Loucy (cell line): ENCODE data around the gene CEACAM16.

Source experiments
- H2AFZ ChIP-seq: fragments of 200-600 bp; sonication (generic); 2 replicates; pipeline ENCODE4 v1.6.0; 2016; ENCODE audit warnings: antibody characterized with exemption, mild to moderate bottlenecking, low read length, moderate library complexity
- H3F3A ChIP-seq: fragments of 200-600 bp; 2 replicates; pipeline ENCODE4 v1.6.0; 2016; ENCODE audit warnings: antibody characterized with exemption, low read depth, mild to moderate bottlenecking
- H3K27me3 ChIP-seq: fragments of 200-600 bp; sonication (generic); 2 replicates; pipeline ENCODE4 v1.6.1; 2014; ENCODE audit warnings: low read length, mild to moderate bottlenecking; ENCODE audit not compliant: insufficient read depth, poor library complexity, severe bottlenecking
- H3K36me3 ChIP-seq: fragments of 200-600 bp; sonication (generic); 2 replicates; pipeline ENCODE4 v1.6.1; 2016; ENCODE audit warnings: low read length; ENCODE audit not compliant: insufficient read depth
- H3K4me1 ChIP-seq: fragments of 200-600 bp; sonication (generic); 2 replicates; pipeline ENCODE4 v1.5.1; 2014; ENCODE audit warnings: low read length, mild to moderate bottlenecking; ENCODE audit not compliant: insufficient read depth, poor library complexity, severe bottlenecking
- H3K4me2 ChIP-seq: fragments of 200-600 bp; sonication (generic); 2 replicates; pipeline ENCODE4 v1.6.0; 2014; ENCODE audit warnings: antibody characterized with exemption, low read length, low read depth, mild to moderate bottlenecking; ENCODE audit not compliant: poor library complexity, severe bottlenecking
- H3K4me3 ChIP-seq: fragments of 200-600 bp; sonication (generic); 2 replicates; pipeline ENCODE4 v1.5.1; 2014; ENCODE audit warnings: low read length, mild to moderate bottlenecking, mixed read lengths; ENCODE audit not compliant: poor library complexity, severe bottlenecking
- H3K79me2 ChIP-seq: fragments of 200-600 bp; sonication (generic); 2 replicates; pipeline ENCODE4 v1.6.1; 2014; ENCODE audit warnings: low read length; ENCODE audit not compliant: insufficient read depth
- H3K9ac ChIP-seq: fragments of 200-600 bp; sonication (generic); 2 replicates; pipeline ENCODE4 v1.6.0; 2014; ENCODE audit warnings: mild to moderate bottlenecking, low read depth, low read length, moderate library complexity; ENCODE audit not compliant: poor library complexity, severe bottlenecking
- H3K9me2 ChIP-seq: fragments of 200-600 bp; sonication (generic); replicated peaks from 2 replicates; pipeline ENCODE4 v1.6.1; 2016; ENCODE audit warnings: low read depth, low read length, mixed read lengths
- H3K9me3 ChIP-seq: fragments of 200-600 bp; sonication (generic); 2 replicates; pipeline ENCODE4 v1.6.1; 2014; ENCODE audit warnings: mild to moderate bottlenecking, antibody characterized with exemption, low read length, low read depth; ENCODE audit not compliant: insufficient read depth
- H4K20me1 ChIP-seq: fragments of 200-600 bp; sonication (generic); 2 replicates; pipeline ENCODE4 v1.6.0; 2014; ENCODE audit warnings: antibody characterized with exemption, low read length, mild to moderate bottlenecking; ENCODE audit not compliant: insufficient read depth, poor library complexity, severe bottlenecking
- EZH2phosphoT487 ChIP-seq: fragments of 200-600 bp; IDR thresholded peaks from 2 replicates; pipeline ENCODE4 v1.6.1; 2018; ENCODE audit warnings: antibody characterized with exemption, mild to moderate bottlenecking, moderate library complexity, borderline replicate concordance
- TF ChIP-seq, protein P1 (sequence below): fragments of 200-600 bp; sonication (generic); conservative IDR thresholded peaks from 2 replicates; pipeline ENCODE4 v1.5.1; 2014; ENCODE audit warnings: mild to moderate bottlenecking, antibody characterized with exemption, low read length

CEACAM16 gene

GRCh38 chr19:44747739-44748425, 48.9 kb downstream of the CEACAM16 start:
- peaks cover 4% of the 10 kb centered on the region; the same call in 1 of the 2 replicates for H3F3A ChIP-seq
- TF ChIP-seq EZH2phosphoT487, result no peak
- TF ChIP-seq, protein P1, sequence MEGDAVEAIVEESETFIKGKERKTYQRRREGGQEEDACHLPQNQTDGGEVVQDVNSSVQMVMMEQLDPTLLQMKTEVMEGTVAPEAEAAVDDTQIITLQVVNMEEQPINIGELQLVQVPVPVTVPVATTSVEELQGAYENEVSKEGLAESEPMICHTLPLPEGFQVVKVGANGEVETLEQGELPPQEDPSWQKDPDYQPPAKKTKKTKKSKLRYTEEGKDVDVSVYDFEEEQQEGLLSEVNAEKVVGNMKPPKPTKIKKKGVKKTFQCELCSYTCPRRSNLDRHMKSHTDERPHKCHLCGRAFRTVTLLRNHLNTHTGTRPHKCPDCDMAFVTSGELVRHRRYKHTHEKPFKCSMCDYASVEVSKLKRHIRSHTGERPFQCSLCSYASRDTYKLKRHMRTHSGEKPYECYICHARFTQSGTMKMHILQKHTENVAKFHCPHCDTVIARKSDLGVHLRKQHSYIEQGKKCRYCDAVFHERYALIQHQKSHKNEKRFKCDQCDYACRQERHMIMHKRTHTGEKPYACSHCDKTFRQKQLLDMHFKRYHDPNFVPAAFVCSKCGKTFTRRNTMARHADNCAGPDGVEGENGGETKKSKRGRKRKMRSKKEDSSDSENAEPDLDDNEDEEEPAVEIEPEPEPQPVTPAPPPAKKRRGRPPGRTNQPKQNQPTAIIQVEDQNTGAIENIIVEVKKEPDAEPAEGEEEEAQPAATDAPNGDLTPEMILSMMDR, result no peak
- H3K4me3 ChIP-seq, result peak overlapping the region; percentile 80
- no peaks in the 10 kb centered on the region for H3K9me2 ChIP-seq
- H3K27me3 ChIP-seq, result no peaks in the 10 kb centered on the region
- H3K9ac ChIP-seq, result peak overlapping the region; percentile 79
- H3K9me3 ChIP-seq, result no peaks in the 10 kb centered on the region
- H3K4me1 ChIP-seq, result peaks cover 27% of the 10 kb centered on the region
- H3K4me2 ChIP-seq, result peak overlapping the region; percentile 96
- peak overlapping the region; percentile 82 for H2AFZ ChIP-seq
- H3K79me2 ChIP-seq, result peaks cover 12% of the 10 kb centered on the region; the same call in 1 of the 2 replicates
- H4K20me1 ChIP-seq, result peaks cover 4% of the 10 kb centered on the region
- H3K36me3 ChIP-seq, result no peaks in the 10 kb centered on the region

DNA sequence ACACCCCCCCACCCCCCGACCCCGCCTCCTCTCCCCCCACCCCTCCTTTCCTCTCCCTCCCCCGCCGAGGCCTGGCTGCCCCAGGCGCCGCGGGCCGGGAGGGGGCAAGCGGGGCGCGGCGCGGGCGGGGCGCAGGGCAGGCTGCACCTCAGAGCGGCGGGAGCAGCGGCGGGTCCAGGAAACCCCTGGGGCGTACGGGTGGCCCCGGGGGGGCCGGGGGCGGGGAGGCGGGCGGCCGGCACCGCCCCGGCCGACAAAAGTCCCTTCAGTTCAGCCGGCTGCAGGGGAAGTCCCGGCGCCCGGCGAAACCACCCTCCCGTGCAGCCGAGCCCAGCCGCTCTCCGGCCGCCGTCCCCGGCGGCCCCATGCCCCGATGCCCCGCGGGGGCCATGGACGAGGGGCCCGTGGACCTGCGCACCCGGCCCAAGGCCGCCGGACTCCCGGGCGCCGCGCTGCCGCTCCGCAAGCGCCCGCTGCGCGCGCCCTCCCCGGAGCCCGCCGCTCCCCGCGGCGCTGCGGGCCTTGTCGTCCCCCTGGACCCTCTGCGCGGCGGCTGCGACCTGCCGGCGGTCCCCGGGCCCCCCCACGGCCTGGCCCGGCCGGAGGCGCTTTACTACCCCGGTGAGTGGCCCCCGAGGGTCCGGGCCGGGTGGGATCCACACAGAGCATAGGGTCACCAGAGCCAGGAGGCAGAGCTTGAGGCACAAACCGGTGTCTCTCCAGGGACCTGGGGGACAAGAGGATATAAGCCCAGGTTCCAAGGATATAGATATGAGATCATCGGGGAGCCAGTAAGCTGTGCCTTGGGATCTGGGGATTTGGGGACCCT, 49.7 kb downstream of the CEACAM16 start, which contains the start of gene BCL3:
Gene BCL3, plus strand, starts transcription at position 283 of the 829 bp plus-strand sequence. Its CDS starts 83 bp downstream, at position 366.
- H3K4me2 ChIP-seq, result peak within 1 kb of the TSS; percentile 96
- H3K4me1 ChIP-seq, result peaks cover 30% of the 10 kb centered on the region
- H3K27me3 ChIP-seq, result no peaks in the 10 kb centered on the region
- no peaks in the 10 kb centered on the region for H3K36me3 ChIP-seq
- peak within 1 kb of the TSS; percentile 81 for H3K9ac ChIP-seq
- peaks cover 4% of the 10 kb centered on the region for H4K20me1 ChIP-seq
- TF ChIP-seq EZH2phosphoT487, result no peak
- H3K9me2 ChIP-seq, result no peaks in the 10 kb centered on the region
- H3K4me3 ChIP-seq, result peak within 1 kb of the TSS; percentile 80
- peaks cover 12% of the 10 kb centered on the region; the same call in 1 of the 2 replicates for H3K79me2 ChIP-seq
- H2AFZ ChIP-seq, result peak within 1 kb of the TSS; percentile 82
- no peaks in the 10 kb centered on the region for H3K9me3 ChIP-seq
- peaks cover 4% of the 10 kb centered on the region; the same call in 1 of the 2 replicates for H3F3A ChIP-seq

DNA sequence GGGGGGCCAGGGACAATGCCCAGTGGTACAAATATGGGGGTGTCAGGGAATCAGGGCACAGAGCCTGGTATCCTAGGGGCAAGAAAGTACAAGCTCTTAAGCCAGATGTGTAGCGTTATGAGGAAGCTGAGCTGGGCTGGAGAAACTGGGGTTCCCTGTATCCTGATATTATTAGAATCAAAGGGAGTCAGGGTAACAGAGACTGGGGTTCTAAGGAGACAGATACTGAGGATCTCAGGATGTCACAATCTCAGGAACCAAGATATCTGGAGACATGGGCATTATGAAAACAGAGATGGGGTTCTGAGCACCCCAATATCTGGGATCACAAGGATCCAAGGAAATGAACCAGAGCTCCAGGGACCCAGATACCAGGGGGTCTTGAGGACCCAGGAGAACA, 50.3 kb downstream of the CEACAM16 start:
- Histone ChIP-seq H3K9me3 (no peaks in the 10 kb centered on the region), H3K9ac (peak overlapping the region; percentile 81), H3K79me2 (peaks cover 12% of the 10 kb centered on the region; the same call in 1 of the 2 replicates), H3K4me2 (peak overlapping the region; percentile 81), H4K20me1 (peaks cover 4% of the 10 kb centered on the region), H3K4me1 (peaks cover 35% of the 10 kb centered on the region), H3K36me3 (no peaks in the 10 kb centered on the region), H3K9me2 (no peaks in the 10 kb centered on the region), H3K4me3 (peak overlapping the region; percentile 80), H3F3A (peaks cover 4% of the 10 kb centered on the region; the same call in 1 of the 2 replicates), H3K27me3 (no peaks in the 10 kb centered on the region), H2AFZ (no peak overlapping the region)
- TF ChIP-seq EZH2phosphoT487, result no peak
- TF ChIP-seq, protein P1, result no peak
